Lower leg skin (tissue), 4 donors: ENCODE results near the gene GPR78. TPM values are rescaled to one million over a fixed set of nuclear protein-coding genes. Genes with fewer than 3 reads are reported as not detected.

Experiments used
- DNase-seq, 2 donors: peaks; one replicate each; pipeline ENCODE4 v3.0.0-alpha.2; 2019; ENCODE audit warnings: low spot score in 2 of 2
- H3K4me3 ChIP-seq: fragments of 200-600 bp; sonication (generic); 2 replicates; pipeline ENCODE4 v1.5.1; 2017; ENCODE audit warnings: mild to moderate bottlenecking, low read depth; ENCODE audit not compliant: poor library complexity, severe bottlenecking
- POLR2A ChIP-seq, 2 donors: fragments of 450-650 bp; IDR thresholded peaks; one replicate each; pipeline ENCODE4 v1.6.1; 2016 to 2017; ENCODE audit warnings: antibody characterized with exemption in 2 of 2, mild to moderate bottlenecking in 1 of 2, moderate library complexity in 1 of 2
- WGBS, 2 donors: methylation state at CpG; one replicate each; pipeline ENCODE4 v1.1.5; 2018; 5-methylcytosine and 5-hydroxymethylcytosine counted together
- intact Hi-C: fragments of 100-400 bp; cut with DNase I; formaldehyde crosslinking; loops from one replicate; pipeline ENCODE4 v1.15.0; 2023; ENCODE audit warnings: low total_unique reads
- total RNA-seq, 4 donors: library from RNA; depleted of rRNA; stranded (reverse); fragments of >200 nt; gene quantifications; one replicate each; pipeline ENCODE4 v1.1.0, GENCODE V29; 2016
- TF ChIP-seq, protein P1 (sequence below), 3 donors: fragments of 450-650 bp; IDR thresholded peaks; one replicate each; pipeline ENCODE4 v1.5.1; 2016; ENCODE audit warnings: antibody characterized with exemption in 3 of 3, mild to moderate bottlenecking in 3 of 3, moderate library complexity in 2 of 3

Gene GPR78
- total RNA-seq, 4 donors from 2014 or later = not detected

- no peak for DNase-seq
- no peak for TF ChIP-seq POLR2A (IDR thresholded peaks at IDR 0.05)
- TF ChIP-seq, protein P1, sequence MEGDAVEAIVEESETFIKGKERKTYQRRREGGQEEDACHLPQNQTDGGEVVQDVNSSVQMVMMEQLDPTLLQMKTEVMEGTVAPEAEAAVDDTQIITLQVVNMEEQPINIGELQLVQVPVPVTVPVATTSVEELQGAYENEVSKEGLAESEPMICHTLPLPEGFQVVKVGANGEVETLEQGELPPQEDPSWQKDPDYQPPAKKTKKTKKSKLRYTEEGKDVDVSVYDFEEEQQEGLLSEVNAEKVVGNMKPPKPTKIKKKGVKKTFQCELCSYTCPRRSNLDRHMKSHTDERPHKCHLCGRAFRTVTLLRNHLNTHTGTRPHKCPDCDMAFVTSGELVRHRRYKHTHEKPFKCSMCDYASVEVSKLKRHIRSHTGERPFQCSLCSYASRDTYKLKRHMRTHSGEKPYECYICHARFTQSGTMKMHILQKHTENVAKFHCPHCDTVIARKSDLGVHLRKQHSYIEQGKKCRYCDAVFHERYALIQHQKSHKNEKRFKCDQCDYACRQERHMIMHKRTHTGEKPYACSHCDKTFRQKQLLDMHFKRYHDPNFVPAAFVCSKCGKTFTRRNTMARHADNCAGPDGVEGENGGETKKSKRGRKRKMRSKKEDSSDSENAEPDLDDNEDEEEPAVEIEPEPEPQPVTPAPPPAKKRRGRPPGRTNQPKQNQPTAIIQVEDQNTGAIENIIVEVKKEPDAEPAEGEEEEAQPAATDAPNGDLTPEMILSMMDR (IDR thresholded peaks at IDR 0.05) = no peak
- H3K4me3 ChIP-seq = no peak overlapping the region
- intact Hi-C loops = no loop called here
- 71 to 79% methylated on average over 7 to 8 of the region's 8 CpGs for WGBS, 2 donors
These were observed 30.8 kb downstream of the GPR78 start for GRCh38 chr4:8610858-8611616.

DNA sequence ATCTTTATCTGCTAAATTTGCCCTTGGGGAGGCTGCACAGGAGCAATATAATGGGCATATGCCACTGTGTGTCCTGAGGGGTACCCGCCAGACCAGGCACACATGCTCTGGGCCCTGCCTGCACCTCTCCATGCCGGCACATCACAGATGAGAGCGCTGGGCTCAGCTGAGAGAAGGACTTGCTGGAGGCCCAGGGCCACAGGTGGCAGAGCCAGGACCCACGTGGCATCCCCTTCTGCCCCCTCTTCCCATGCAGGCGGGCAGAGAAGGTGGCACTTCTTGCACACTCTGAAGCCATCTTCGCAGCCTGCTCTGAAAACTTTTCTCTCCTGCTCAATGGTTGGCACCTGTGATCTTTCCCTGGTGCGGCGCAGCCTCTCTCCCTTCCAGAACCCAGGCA, 32.5 kb downstream of the GPR78 start:
- H3K4me3 ChIP-seq = no peak overlapping the region
- WGBS, 2 donors = 87 to 95% methylated on average over 7 to 8 of the region's 8 CpGs
- intact Hi-C loops = no loop called here
- no peak for DNase-seq
- no peak for TF ChIP-seq POLR2A (IDR thresholded peaks at IDR 0.05)
- TF ChIP-seq, protein P1 (IDR thresholded peaks at IDR 0.05) = no peak

DNA sequence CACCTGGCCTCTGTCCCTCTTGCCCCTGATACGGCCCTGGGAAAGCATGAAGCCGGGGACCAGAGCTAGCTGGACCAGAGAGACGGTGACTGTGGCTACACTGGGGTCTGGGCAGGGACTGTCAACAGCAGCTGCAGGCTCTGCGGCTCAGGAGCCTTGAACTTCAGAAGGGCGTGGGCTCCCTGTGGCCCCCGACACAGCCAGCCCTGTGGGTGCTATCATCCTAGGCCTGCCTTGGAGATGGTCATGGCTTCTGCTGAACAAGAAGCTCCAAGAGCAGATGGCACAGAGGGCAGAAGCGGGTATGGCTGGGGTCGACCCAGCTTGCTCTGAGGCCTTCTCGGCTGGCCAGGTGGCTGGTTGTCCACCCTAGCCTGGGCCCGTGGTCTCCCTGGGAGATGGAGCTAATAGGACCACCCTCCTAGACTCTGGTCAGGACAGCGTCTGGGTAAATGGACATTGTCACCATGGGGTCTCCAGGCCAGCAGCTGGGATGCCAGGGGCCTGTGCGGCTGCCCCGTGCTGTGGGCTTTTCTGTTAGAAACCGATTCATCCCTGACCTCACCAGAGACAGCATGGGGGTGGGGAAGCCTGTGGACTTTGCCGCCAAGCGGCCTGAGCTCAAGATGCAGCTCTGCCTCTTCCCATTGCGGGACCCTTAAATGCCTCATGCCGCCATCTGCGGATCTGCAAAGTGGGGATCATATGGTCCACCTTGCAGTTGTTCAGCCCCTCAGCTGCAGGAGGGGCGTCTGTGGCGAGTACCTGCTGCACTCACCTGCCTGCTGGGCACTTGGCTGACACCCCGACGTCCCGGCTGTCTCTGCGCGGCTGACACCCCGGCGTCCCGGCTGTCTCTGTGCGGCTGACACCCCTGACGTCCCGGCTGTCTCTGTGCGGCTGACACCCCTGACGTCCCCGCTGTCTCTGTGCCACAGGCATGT, 33.5 kb downstream of the GPR78 start:
- no peak for DNase-seq
- intact Hi-C loops = no loop called here
- no peak for TF ChIP-seq POLR2A (IDR thresholded peaks at IDR 0.05)
- TF ChIP-seq, protein P1 (IDR thresholded peaks at IDR 0.05) = no peak
- H3K4me3 ChIP-seq = no peak overlapping the region
- WGBS, 2 donors = 89 to 92% methylated on average over 30 to 35 of the region's 35 CpGs

- no peak for TF ChIP-seq POLR2A (IDR thresholded peaks at IDR 0.05)
- TF ChIP-seq, protein P1 (IDR thresholded peaks at IDR 0.05) = no peak
- WGBS, 2 donors = 77 to 79% methylated on average over 22 of the region's 22 CpGs
- no peak overlapping the region for H3K4me3 ChIP-seq
- intact Hi-C loops = no loop called here
- DNase-seq = no peak
These were observed 34.4 kb downstream of the GPR78 start for GRCh38 chr4:8614365-8615193.

- intact Hi-C loops = no loop called here
- H3K4me3 ChIP-seq = no peak overlapping the region
- no peak for DNase-seq
- WGBS, 2 donors = 78 to 86% methylated on average over 13 of the region's 13 CpGs
- TF ChIP-seq, protein P1 (IDR thresholded peaks at IDR 0.05) = no peak
- no peak for TF ChIP-seq POLR2A (IDR thresholded peaks at IDR 0.05)
These were observed 35.2 kb downstream of the GPR78 start for GRCh38 chr4:8615366-8615765.
